Karpas-422 (cell line): ENCODE measurements around the gene ERC1. TPM values are rescaled to one million over a fixed set of nuclear protein-coding genes. Genes with fewer than 3 reads are reported as not detected.

Source experiments
- DNase-seq: peaks from one replicate; pipeline ENCODE4 v3.0.0-alpha.2; 2015
- H2AFZ ChIP-seq: fragments of 200-600 bp; sonication (generic); 2 replicates; pipeline ENCODE4 v1.6.1; 2014; ENCODE audit warnings: antibody characterized with exemption, low read length, mixed read lengths
- H3K27ac ChIP-seq: fragments of 200-600 bp; sonication (generic); 2 replicates; pipeline ENCODE4 v1.5.1; 2014; ENCODE audit warnings: mild to moderate bottlenecking, low read length, moderate library complexity
- H3K27me3 ChIP-seq: fragments of 200-600 bp; sonication (generic); 2 replicates; pipeline ENCODE4 v1.6.1; 2014; ENCODE audit warnings: low read length, mixed read lengths
- H3K36me3 ChIP-seq: fragments of 200-600 bp; sonication (generic); 2 replicates; pipeline ENCODE4 v1.6.1; 2014; ENCODE audit warnings: low read length, mixed read lengths; ENCODE audit not compliant: insufficient read depth
- H3K4me1 ChIP-seq: fragments of 200-600 bp; sonication (generic); 2 replicates; pipeline ENCODE4 v1.6.1; 2014; ENCODE audit warnings: mild to moderate bottlenecking, low read length, mixed read lengths
- H3K4me2 ChIP-seq: fragments of 200-600 bp; sonication (generic); 2 replicates; pipeline ENCODE4 v1.6.1; 2014; ENCODE audit warnings: low read length, low read depth, mild to moderate bottlenecking; ENCODE audit not compliant: poor library complexity, severe bottlenecking
- H3K4me3 ChIP-seq: fragments of 200-600 bp; sonication (generic); 2 replicates; pipeline ENCODE4 v1.5.1; 2014; ENCODE audit warnings: mild to moderate bottlenecking, antibody characterized with exemption, low read length, mixed read lengths
- H3K79me2 ChIP-seq: fragments of 200-600 bp; sonication (generic); 2 replicates; pipeline ENCODE4 v1.6.1; 2014; ENCODE audit warnings: mild to moderate bottlenecking, low read length, mixed read lengths
- H3K9ac ChIP-seq: fragments of 200-600 bp; sonication (generic); 2 replicates; pipeline ENCODE4 v1.6.0; 2014; ENCODE audit warnings: low read length
- H3K9me2 ChIP-seq: fragments of 200-600 bp; sonication (generic), shearing (Covaris generic); replicated peaks from 2 replicates; pipeline ENCODE4 v1.6.0; 2014; ENCODE audit warnings: mild to moderate bottlenecking, low read length, moderate library complexity; ENCODE audit not compliant: insufficient read depth
- H3K9me3 ChIP-seq: fragments of 300-700, 200-600 bp; sonication (generic); 2 replicates; pipeline ENCODE4 v1.6.1; 2014; ENCODE audit warnings: low read length, mixed read lengths
- H4K20me1 ChIP-seq: fragments of 200-600 bp; sonication (generic); 2 replicates; pipeline ENCODE4 v1.6.1; 2014; ENCODE audit warnings: mild to moderate bottlenecking, antibody characterized with exemption, low read length, low read depth; ENCODE audit not compliant: insufficient read depth
- total RNA-seq: library from RNA; depleted of rRNA; stranded (reverse); fragments of >200 nt; shearing (Covaris generic); gene quantifications from 2 replicates; pipeline ENCODE4 v1.2.3, GENCODE V29; 2014; ENCODE audit warnings: low replicate concordance; rRNA removed

Gene ERC1
- total RNA-seq, 1 experiment from 2014 or later: 20.3 TPM

DNA sequence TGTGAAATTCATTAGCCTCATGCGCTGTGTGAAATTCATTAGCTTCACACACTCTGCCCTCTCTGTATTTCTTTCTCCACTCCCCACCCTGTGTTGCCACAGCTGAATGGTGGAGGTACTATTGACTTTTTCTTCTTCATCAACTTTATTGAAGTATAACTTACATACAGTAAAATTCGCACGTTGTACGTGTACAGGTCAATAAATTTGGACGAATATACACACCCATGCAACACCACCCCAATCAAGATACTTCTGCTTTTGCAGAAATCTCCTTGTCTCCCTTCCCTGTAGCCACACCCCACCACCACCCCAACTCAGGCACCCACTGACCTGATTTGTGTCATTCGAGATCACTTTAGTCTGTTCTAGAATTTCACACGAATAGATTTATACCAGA lies 551.6 kb downstream of the ERC1 start:
- no peak for DNase-seq
- Histone ChIP-seq H3K27ac (no peak overlapping the region), H3K9me2 (no peaks in the 10 kb centered on the region), H2AFZ (no peak overlapping the region), H3K9me3 (no peaks in the 10 kb centered on the region), H3K4me3 (no peak overlapping the region), H3K79me2 (no peaks in the 10 kb centered on the region), H3K4me1 (peaks cover 14% of the 10 kb centered on the region), H3K36me3 (no peaks in the 10 kb centered on the region), H4K20me1 (no peaks in the 10 kb centered on the region), H3K27me3 (no peaks in the 10 kb centered on the region), H3K9ac (no peak overlapping the region), H3K4me2 (no peak overlapping the region)

DNA sequence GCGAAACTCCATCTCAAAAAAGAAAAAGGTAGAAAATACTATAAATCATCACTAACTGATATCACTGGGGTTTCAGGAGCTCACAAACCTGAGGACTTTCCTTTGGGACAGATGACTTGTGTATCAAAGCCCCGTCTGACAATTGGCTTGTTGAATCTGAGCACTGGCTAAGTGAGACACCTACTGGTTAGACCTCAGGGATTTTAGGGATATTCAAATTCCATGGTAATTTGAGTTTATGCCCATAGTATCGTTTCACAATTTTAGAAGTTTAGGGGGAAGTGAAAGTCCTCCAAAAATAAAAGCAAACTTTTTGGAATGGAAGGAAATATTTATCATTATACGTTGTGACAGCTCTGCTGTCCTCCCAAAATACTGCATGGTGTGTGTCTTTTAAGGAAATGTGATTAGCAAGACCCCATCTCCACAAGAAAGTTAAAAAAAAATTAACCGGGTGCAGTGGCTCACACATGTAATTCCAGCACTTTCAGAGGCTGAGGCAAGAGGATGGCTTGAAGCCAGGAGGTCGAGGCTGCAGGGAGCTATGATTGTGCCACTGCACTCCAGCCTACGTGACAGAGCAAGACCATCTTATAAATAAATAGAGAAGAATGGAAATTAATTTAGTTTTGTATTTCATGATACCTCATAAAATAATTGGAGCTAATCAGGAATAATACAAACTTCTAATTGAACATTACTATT lies 554.1 kb downstream of the ERC1 start:
- H3K4me2 ChIP-seq: peak overlapping the region; percentile 40
- H3K79me2 ChIP-seq: no peaks in the 10 kb centered on the region

More for the DNA sequence above, 554.1 kb downstream of the ERC1 start:
- Histone ChIP-seq H2AFZ (no peak overlapping the region), H3K9me3 (no peaks in the 10 kb centered on the region), H3K4me1 (peaks cover 22% of the 10 kb centered on the region), H3K9me2 (no peaks in the 10 kb centered on the region), H4K20me1 (no peaks in the 10 kb centered on the region), H3K9ac (no peak overlapping the region), H3K27me3 (no peaks in the 10 kb centered on the region), H3K27ac (no peak overlapping the region), H3K4me3 (no peak overlapping the region), H3K36me3 (no peaks in the 10 kb centered on the region)
- peak; percentile 48 for DNase-seq

Other genes starting within 250 kb of the ERC1 start
- gene WNK1, start 238.6 kb upstream of the ERC1 start, total RNA-seq: 134 and 183 TPM in 2 replicates
- 14.9 and 23.5 TPM in 2 replicates for gene RAD52, start 41.5 kb upstream of the ERC1 start, total RNA-seq